Measurements from ENCODE around the gene SEMA4C.

GRCh38 chr2:96859099-96859649, 10.7 kb downstream of the SEMA4C start:
- TF ChIP-seq TAF1 (IDR thresholded peaks at IDR 0.05; ENCODE audit: borderline replicate concordance, low read depth, low read length) (no peak), USF1 (IDR thresholded peaks at IDR 0.05; ENCODE audit: borderline replicate concordance, low read depth) (no peak), FOXM1 (IDR thresholded peaks at IDR 0.05; ENCODE audit: low read depth) (no peak)

All from SK-N-SH (cell line).